Measurements from ENCODE around the gene RHOC.

Gene RHOC

DNA sequence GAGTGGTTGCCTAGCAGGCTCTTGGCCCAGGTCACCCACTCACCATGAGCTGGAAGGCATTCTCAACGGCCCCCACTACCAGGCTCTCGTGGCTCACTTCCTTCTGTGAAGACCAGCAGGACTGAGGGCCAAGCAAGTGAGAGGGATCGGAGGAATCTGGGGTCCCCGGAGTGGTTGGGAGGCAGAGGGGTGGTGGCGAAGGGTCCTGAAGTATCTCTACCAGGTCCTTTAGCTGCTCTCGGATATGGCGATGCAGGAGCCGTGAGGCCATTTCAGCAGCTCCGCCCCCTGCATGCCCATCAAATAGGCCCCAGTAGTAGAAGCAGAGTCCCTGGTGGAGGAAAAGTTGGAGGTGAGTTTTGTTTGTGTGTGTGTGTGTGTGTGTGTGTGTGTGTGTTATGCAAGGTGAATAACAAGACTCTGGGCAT is 5.8 kb upstream of the RHOC start:
- TF ChIP-seq POLR2A (IDR thresholded peaks at IDR 0.05; ENCODE audit: low read length) (no peak), GATA1 (IDR thresholded peaks at IDR 0.05; ENCODE audit: low read depth, low read length) (no peak)
- no peak for DNase-seq

DNA sequence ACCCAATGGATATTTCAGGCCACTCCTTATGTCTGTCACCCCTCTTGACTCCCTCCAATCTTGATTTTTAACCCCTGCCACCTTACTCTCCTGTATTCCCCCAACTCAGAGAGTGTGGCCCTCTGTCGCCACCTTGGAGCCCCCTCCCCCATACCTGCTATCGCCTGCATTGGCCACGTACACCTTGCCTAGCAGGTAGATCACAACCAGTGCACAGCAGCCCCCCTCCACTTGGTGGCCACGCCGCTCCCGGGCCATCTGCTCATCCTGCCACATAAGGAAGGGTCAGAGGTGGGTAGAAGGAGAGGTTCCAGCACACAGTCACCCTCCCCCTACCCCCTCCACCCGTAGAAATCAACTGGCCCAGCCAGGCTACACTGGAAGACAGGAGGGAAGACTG is 5.3 kb upstream of the RHOC start:
- no peak for TF ChIP-seq GATA1 (IDR thresholded peaks at IDR 0.05; ENCODE audit: low read depth, low read length)
- TF ChIP-seq POLR2A (IDR thresholded peaks at IDR 0.05; ENCODE audit: low read length) = no peak
- no peak for DNase-seq

- DNase-seq = no peak
- no peak for TF ChIP-seq POLR2A (IDR thresholded peaks at IDR 0.05; ENCODE audit: low read length)
- TF ChIP-seq GATA1 (IDR thresholded peaks at IDR 0.05; ENCODE audit: low read depth, low read length) = no peak
Observed at GRCh38 chr1:112711670-112712069, 4.7 kb upstream of the RHOC start.

DNA sequence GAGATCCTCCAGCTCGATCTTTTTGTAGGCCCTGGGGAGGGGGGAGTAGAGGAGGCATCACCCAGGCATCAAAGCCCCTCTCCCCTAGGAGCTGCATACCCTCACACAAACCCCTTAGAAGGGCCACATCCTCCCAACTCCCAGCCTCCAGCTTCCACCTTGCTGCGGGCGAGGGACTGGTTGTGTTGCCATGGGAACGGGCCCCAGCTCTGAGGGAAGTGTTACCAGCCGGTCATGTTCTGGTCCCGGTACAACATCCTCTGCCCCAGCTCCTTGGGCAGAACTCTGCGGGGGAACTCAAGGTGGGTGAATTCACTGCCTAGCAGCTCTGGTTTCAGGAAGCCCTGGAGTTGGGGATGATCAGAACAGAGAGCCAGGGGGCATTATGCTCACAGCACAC is 4.1 kb upstream of the RHOC start:
- no peak for TF ChIP-seq GATA1 (IDR thresholded peaks at IDR 0.05; ENCODE audit: low read depth, low read length)
- no peak for TF ChIP-seq POLR2A (IDR thresholded peaks at IDR 0.05; ENCODE audit: low read length)
- DNase-seq = no peak

GRCh38 chr1:112710586-112710985 is 3.7 kb upstream of the RHOC start:
- no peak for DNase-seq
- TF ChIP-seq GATA1 (IDR thresholded peaks at IDR 0.05; ENCODE audit: low read depth, low read length) = no peak
- no peak for TF ChIP-seq POLR2A (IDR thresholded peaks at IDR 0.05; ENCODE audit: low read length)

- TF ChIP-seq POLR2A (IDR thresholded peaks at IDR 0.05; ENCODE audit: low read length) = no peak
- no peak for TF ChIP-seq GATA1 (IDR thresholded peaks at IDR 0.05; ENCODE audit: low read depth, low read length)
- DNase-seq = no peak
Observed at GRCh38 chr1:112710159-112710558, 3.2 kb upstream of the RHOC start.

DNA sequence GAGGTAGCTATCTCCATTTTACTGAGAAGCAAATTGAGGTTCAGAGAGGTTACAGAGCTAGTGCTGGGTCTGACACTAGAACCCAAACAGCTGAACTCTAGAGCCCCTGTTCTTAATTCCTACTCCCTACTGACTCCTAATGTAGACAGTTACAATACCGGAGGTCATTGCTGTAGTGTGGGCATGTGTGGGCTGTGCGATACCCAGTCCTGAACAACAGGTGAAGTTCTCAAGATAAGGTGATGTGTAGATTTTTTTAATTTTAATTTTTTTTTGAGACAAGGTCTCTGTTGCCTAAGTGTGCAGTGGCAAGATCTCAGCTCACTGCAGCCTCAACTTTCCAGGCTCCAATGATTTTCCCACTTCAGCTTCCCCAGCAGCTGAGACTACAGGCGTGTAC is 1.6 kb upstream of the RHOC start:
- DNase-seq = no peak
- TF ChIP-seq POLR2A (IDR thresholded peaks at IDR 0.05; ENCODE audit: low read length) (no peak), GATA1 (IDR thresholded peaks at IDR 0.05; ENCODE audit: low read depth, low read length) (no peak)

DNA sequence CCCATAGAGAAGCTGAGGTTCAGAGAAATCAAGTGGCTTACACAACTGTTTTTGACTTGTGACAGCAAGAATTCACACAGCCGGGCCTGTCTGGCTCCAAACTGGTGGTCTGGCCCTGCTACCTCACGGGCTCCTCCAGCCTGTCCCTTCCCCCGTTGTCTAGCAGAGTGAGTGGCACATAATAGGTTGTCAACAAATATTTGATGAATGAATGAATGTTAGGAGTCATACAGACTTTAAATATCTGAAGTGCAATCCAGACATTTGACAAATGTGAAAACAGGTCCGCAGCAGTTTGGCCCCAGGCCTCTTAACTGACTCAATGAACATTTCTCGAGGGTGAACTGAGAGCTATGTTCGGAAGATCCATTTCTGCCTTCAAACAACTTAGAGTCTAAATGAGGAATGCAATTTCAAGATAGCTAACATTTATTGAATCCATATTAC is 1.1 kb upstream of the RHOC start:
- TF ChIP-seq GATA1 (IDR thresholded peaks at IDR 0.05; ENCODE audit: low read depth, low read length) = no peak
- no peak for TF ChIP-seq POLR2A (IDR thresholded peaks at IDR 0.05; ENCODE audit: low read length)
- DNase-seq = no peak

- no peak for TF ChIP-seq GATA1 (IDR thresholded peaks at IDR 0.05; ENCODE audit: low read depth, low read length)
- TF ChIP-seq POLR2A (IDR thresholded peaks at IDR 0.05; ENCODE audit: low read length) = no peak
- peak; percentile 79 to 89 for DNase-seq
Observed at GRCh38 chr1:112707221-112708001, 484 bp upstream of the RHOC start.

- peak; percentile 45 to 64 for DNase-seq
- TF ChIP-seq POLR2A (IDR thresholded peaks at IDR 0.05; ENCODE audit: low read length) = no peak
- TF ChIP-seq GATA1 (IDR thresholded peaks at IDR 0.05; ENCODE audit: low read depth, low read length) = no peak
Observed at GRCh38 chr1:112704934-112705627, 1.8 kb downstream of the RHOC start.

GRCh38 chr1:112704391-112704933 is 2.5 kb downstream of the RHOC start:
- no peak for DNase-seq
- no peak for TF ChIP-seq GATA1 (IDR thresholded peaks at IDR 0.05; ENCODE audit: low read depth, low read length)
- TF ChIP-seq POLR2A (IDR thresholded peaks at IDR 0.05; ENCODE audit: low read length) = no peak

- TF ChIP-seq POLR2A (IDR thresholded peaks at IDR 0.05; ENCODE audit: low read length) (no peak), GATA1 (IDR thresholded peaks at IDR 0.05; ENCODE audit: low read depth, low read length) (no peak)
- DNase-seq = no peak
Observed at GRCh38 chr1:112703706-112704105, 3.2 kb downstream of the RHOC start.

- DNase-seq = no peak
- TF ChIP-seq GATA1 (IDR thresholded peaks at IDR 0.05; ENCODE audit: low read depth, low read length) = no peak
- TF ChIP-seq POLR2A (IDR thresholded peaks at IDR 0.05; ENCODE audit: low read length) = no peak
Observed at GRCh38 chr1:112702420-112703261, 4.3 kb downstream of the RHOC start.

GRCh38 chr1:112702067-112702395 is 4.9 kb downstream of the RHOC start:
- DNase-seq = no peak
- no peak for TF ChIP-seq POLR2A (IDR thresholded peaks at IDR 0.05; ENCODE audit: low read length)
- TF ChIP-seq GATA1 (IDR thresholded peaks at IDR 0.05; ENCODE audit: low read depth, low read length) = no peak
